SU-DHL-6 (cell line): ENCODE measurements around the gene ADK.

Experiments used
- CTCF ChIP-seq: fragments of 200-600 bp; sonication (generic); IDR thresholded peaks from one replicate; pipeline ENCODE4 v1.5.1; 2017; ENCODE audit warnings: antibody characterized with exemption, mild to moderate bottlenecking, low read length, moderate library complexity; ENCODE audit not compliant: insufficient read depth, poor library complexity, severe bottlenecking
- EZH2phosphoT487 ChIP-seq: fragments of 200-600 bp; sonication (generic), shearing (Covaris generic); conservative IDR thresholded peaks from 2 replicates; pipeline ENCODE4 v1.6.1; 2018; ENCODE audit warnings: mild to moderate bottlenecking, antibody characterized with exemption, low read length, moderate library complexity, mixed read lengths

DNA sequence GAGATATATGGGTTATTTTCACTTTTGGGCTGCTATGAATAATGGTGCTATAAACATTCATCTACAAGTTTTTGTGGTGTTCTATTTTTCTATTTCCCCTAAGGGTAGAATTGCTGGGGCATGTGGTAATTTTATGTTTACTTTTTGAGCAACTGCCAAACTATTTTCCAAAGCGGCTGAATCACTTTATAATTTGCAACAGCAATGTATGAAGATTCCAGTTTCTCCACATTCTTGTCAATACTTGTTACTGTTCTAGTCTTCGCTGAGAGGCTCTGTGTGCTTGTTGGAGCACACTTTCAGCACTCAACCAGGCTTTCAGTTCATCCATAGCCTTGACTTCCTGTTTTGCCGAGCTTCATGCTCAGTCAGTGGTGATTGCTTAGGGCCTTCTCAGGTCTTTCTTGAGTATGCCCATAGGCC is 39.0 kb downstream of the ADK start:
- TF ChIP-seq CTCF: no peak
- no peak for TF ChIP-seq EZH2phosphoT487
